Sigmoid colon (tissue), 7 donors: Measurements from ENCODE around the gene RACK1. TPM values are rescaled to one million over a fixed set of nuclear protein-coding genes. Genes with fewer than 3 reads are reported as not detected.
"Not testable (repeated sequence)": the region's sequence is repeated elsewhere in the genome, so short reads cannot be mapped to it uniquely, and the experiment has no call there.

Experiments
- DNase-seq: peaks from one replicate; pipeline ENCODE4 v3.0.0-alpha.2; 2019
- H3K27ac ChIP-seq, 4 donors: fragments of 200-600 bp; sonication (generic); one replicate each; pipeline ENCODE4 v1.5.1; 2016 to 2019; ENCODE audit warnings: mild to moderate bottlenecking in 1 of 4
- H3K27me3 ChIP-seq, 3 donors: fragments of 200-600 bp; sonication (generic); one replicate each; pipeline ENCODE4 v1.5.1; 2019; ENCODE audit warnings: mild to moderate bottlenecking in 1 of 3
- H3K36me3 ChIP-seq, 4 donors: fragments of 200-600 bp; sonication (generic); one replicate each; pipeline ENCODE4 v1.5.1; 2016 to 2019
- H3K4me1 ChIP-seq, 4 donors: fragments of 200-600 bp; sonication (generic); one replicate each; pipeline ENCODE4 v1.5.1; 2017 to 2019
- H3K4me3 ChIP-seq, 4 donors: fragments of 200-600 bp; sonication (generic); one replicate each; pipeline ENCODE4 v1.5.1; 2017 to 2019; ENCODE audit warnings: mild to moderate bottlenecking in 2 of 4, moderate library complexity in 1 of 4
- H3K9me3 ChIP-seq, 4 donors: fragments of 200-600 bp in 3 of 4; sonication (generic) in 3 of 4; one replicate each; pipeline versions ENCODE4 v1.5.1 to v1.6.1; 2013 to 2019
- CTCF ChIP-seq, 4 experiments: fragments of 450-650 bp in 3 of 4; fragments of 200-600 bp in 1 of 4; IDR thresholded peaks; one replicate each; pipeline ENCODE4 v1.5.1; 2016 to 2019; ENCODE audit warnings: antibody characterized with exemption in 4 of 4, mild to moderate bottlenecking in 3 of 4, moderate library complexity in 2 of 4
- EP300 ChIP-seq, 4 donors: sonication (generic); formaldehyde crosslinking; IDR thresholded peaks; one replicate each; pipeline ENCODE4 v1.6.1; 2017; ENCODE audit warnings: antibody characterized with exemption in 4 of 4
- POLR2A ChIP-seq, 2 donors: fragments of 450-650 bp; IDR thresholded peaks; one replicate each; pipeline ENCODE4 v1.6.1; 2016; ENCODE audit warnings: antibody characterized with exemption in 2 of 2, mild to moderate bottlenecking in 2 of 2, moderate library complexity in 2 of 2
- POLR2AphosphoS5 ChIP-seq, 4 donors: sonication (generic); formaldehyde crosslinking; IDR thresholded peaks; one replicate each; pipeline ENCODE4 v1.6.1; 2017; ENCODE audit warnings: antibody characterized with exemption in 4 of 4
- WGBS, 2 donors: extraction: QIAGEN DNeasy Blood & Tissue Kit; methylation state at CpG; one replicate each; pipeline ENCODE4 v1.1.7; 2013; 5-methylcytosine and 5-hydroxymethylcytosine counted together
- intact Hi-C: fragments of 100-400 bp; cut with DNase I; formaldehyde crosslinking; loops from one replicate; pipeline ENCODE4 v1.15.1; 2023
- polyA plus RNA-seq, 3 donors: library from polyadenylated mRNA; stranded (reverse); fragments of 200-250 nt; gene quantifications; one replicate each; pipeline ENCODE4 v1.2.3, GENCODE V29; 2013
- total RNA-seq, 4 donors: library from RNA; depleted of rRNA; stranded (reverse); fragments of >200 nt; gene quantifications; one replicate each; pipeline ENCODE4 v1.1.0, GENCODE V29; 2016
- donor health status: healthy with polysubstance abuse.
- donor health status: Bipolar disorder and iron deficiency.
- donor health status: healthy.

RACK1 gene
- total and polyA plus RNA-seq, 7 donors = 1,821 to 2,943 (median 2,174) TPM

DNA sequence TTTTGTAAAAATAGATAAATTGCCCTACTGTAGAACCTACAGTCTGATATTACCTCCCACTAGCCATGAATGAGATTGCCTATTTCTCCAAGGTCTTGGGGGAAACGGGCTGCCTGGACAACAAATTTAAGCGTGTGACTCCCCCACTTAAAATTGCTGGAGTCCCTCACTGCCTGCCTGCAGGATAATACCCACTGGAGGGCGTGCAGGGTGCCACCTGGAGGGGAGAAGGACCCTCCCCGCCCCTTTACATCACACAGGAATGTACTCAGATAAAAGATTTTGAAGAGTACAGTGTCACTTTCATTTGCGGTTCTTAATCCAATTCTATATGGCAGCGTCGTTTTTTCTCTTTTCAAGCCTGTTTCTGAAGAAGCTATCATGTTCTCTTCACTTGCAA, 32.5 kb downstream of the RACK1 start:
- no peaks in the 10 kb centered on the region for H3K27me3 ChIP-seq
- H3K27ac ChIP-seq = no peak overlapping the region
- H3K36me3 ChIP-seq = no peaks in the 10 kb centered on the region
- no peak overlapping the region for H3K4me3 ChIP-seq
- intact Hi-C loops = no loop called here
- DNase-seq = peak; percentile 27
- peaks cover 0 to 12% (median 12%) of the 10 kb centered on the region in 4 donors for H3K4me1 ChIP-seq
- WGBS, 2 donors = 55 to 58% methylated on average over 7 of the region's 7 CpGs
- H3K9me3 ChIP-seq = no peaks in the 10 kb centered on the region
- TF ChIP-seq CTCF (IDR thresholded peaks at IDR 0.05) = no peak
- TF ChIP-seq POLR2A (IDR thresholded peaks at IDR 0.05) = no peak

GRCh38 chr5:181210698-181211097, 33.0 kb downstream of the RACK1 start:
- H3K9me3 ChIP-seq, H3K4me3 ChIP-seq, H3K27ac ChIP-seq, intact Hi-C loops, H3K27me3 ChIP-seq, H3K36me3 ChIP-seq: not testable (repeated sequence)
- WGBS, 2 donors = 83 to 84% methylated on average over 17 of the region's 17 CpGs
- peak; percentile 19 for DNase-seq
- peaks cover 0 to 15% (median 14%) of the 10 kb centered on the region in 4 donors for H3K4me1 ChIP-seq

DNA sequence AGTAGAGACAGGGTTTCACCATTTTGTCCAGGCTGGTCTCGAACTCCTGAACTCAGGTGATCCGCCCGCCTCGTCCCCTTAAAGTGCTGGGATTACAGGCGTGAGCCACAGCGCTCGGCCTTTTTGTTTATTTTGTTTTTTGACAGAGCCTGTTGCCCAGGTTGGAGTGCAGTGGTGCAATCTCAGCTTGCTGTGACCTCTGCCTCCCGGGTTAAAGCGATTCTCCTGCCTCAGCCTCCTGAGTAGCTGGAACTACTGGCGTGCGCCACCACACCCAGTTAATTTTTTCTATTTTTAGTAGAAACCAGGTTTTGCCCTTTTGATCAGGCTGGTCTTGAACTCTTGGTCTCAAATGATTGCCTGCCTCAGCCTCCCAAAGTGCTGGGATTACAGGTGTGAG, 33.6 kb downstream of the RACK1 start:
- intact Hi-C loops, H3K27me3 ChIP-seq, H3K27ac ChIP-seq, H3K4me3 ChIP-seq, H3K9me3 ChIP-seq, H3K36me3 ChIP-seq: not testable (repeated sequence)
- DNase-seq = peak; percentile 49
- H3K4me1 ChIP-seq = peaks cover 0 to 21% (median 20%) of the 10 kb centered on the region in 4 donors
- 57 to 84% methylated on average over 11 of the region's 11 CpGs for WGBS, 2 donors

GRCh38 chr5:181209006-181209405, 34.7 kb downstream of the RACK1 start:
- WGBS, 2 donors = 87 to 90% methylated on average over 24 of the region's 24 CpGs

GRCh38 chr5:181207960-181208253, 35.8 kb downstream of the RACK1 start:
- no peak for TF ChIP-seq POLR2AphosphoS5 (IDR thresholded peaks at IDR 0.05)
- TF ChIP-seq CTCF (IDR thresholded peaks at IDR 0.05) = no peak
- TF ChIP-seq POLR2A (IDR thresholded peaks at IDR 0.05) = no peak
- no peak for TF ChIP-seq EP300 (IDR thresholded peaks at IDR 0.05)
- peak overlapping the region in 2 of 4 donors; percentile 68 to 71 for H3K4me3 ChIP-seq
- H3K36me3 ChIP-seq = no peaks in the 10 kb centered on the region
- H3K4me1 ChIP-seq = peaks cover 0 to 38% (median 36%) of the 10 kb centered on the region in 4 donors
- peaks cover 0 to 12% (median 11%) of the 10 kb centered on the region in 3 donors for H3K27me3 ChIP-seq
- intact Hi-C loops = no loop called here
- DNase-seq = no peak
- peak overlapping the region; percentile 71 to 85 (median 83) for H3K27ac ChIP-seq
- 46 to 49% methylated on average over 3 of the region's 3 CpGs for WGBS, 2 donors
- H3K9me3 ChIP-seq = no peaks in the 10 kb centered on the region

More at GRCh38 chr5:181209006-181209405, 34.7 kb downstream of the RACK1 start:
- H3K27ac ChIP-seq, H3K4me3 ChIP-seq, H3K36me3 ChIP-seq, H3K9me3 ChIP-seq, H3K27me3 ChIP-seq, intact Hi-C loops: not testable (repeated sequence)
- H3K4me1 ChIP-seq = peaks cover 0 to 32% (median 31%) of the 10 kb centered on the region in 4 donors
- DNase-seq = peak; percentile 40

GRCh38 chr5:181207214-181207959, 36.3 kb downstream of the RACK1 start:
- peaks cover 0 to 12% (median 11%) of the 10 kb centered on the region in 3 donors for H3K27me3 ChIP-seq
- H3K27ac ChIP-seq = peak overlapping the region; percentile 71 to 85 (median 83)
- no peaks in the 10 kb centered on the region for H3K9me3 ChIP-seq
- 1% methylated on average over 36 of the region's 36 CpGs for WGBS, 2 donors
- peaks cover 0 to 38% (median 36%) of the 10 kb centered on the region in 4 donors for H3K4me1 ChIP-seq
- peak overlapping the region; percentile 39 to 71 (median 62) for H3K4me3 ChIP-seq
- no peaks in the 10 kb centered on the region for H3K36me3 ChIP-seq
- TF ChIP-seq POLR2AphosphoS5 (IDR thresholded peaks at IDR 0.05) (peak in 2 of 4 donors; percentile 42 to 59), CTCF (IDR thresholded peaks at IDR 0.05) (no peak)
- peak; percentile 90 for DNase-seq
- intact Hi-C loops = no loop called here
